Kidney (tissue), 14 donors: ENCODE measurements around the gene IMMT. TPM values are rescaled to one million over a fixed set of nuclear protein-coding genes. Genes with fewer than 3 reads are reported as not detected.

Experiments used
- DNase-seq, 5 donors: peaks; one replicate each; pipeline ENCODE4 v3.0.0-alpha.2; 2013 to 2020
- FAIRE-seq: peaks from 2 replicates; lab custom pipeline; 2012; peaks lifted over from hg19 to GRCh38; lab: Jason Lieb, UNC
- H3K27ac ChIP-seq, 2 donors: one replicate each; pipeline ENCODE4 v1.7.0; 2013; ENCODE audit warnings: low read depth in 2 of 2, low read length in 2 of 2, inconsistent platforms in 1 of 2
- H3K27me3 ChIP-seq: one replicate; pipeline ENCODE4 v1.7.1; 2013; ENCODE audit warnings: low read length, inconsistent platforms; ENCODE audit not compliant: control insufficient read depth, insufficient read depth
- H3K36me3 ChIP-seq, 3 donors: one replicate each; pipeline versions ENCODE4 v1.7.0 to v1.7.1; 2013; ENCODE audit warnings: low read length in 3 of 3, control low read depth in 1 of 3, inconsistent platforms in 1 of 3; ENCODE audit not compliant: insufficient read depth in 3 of 3, control insufficient read depth in 2 of 3
- H3K4me1 ChIP-seq, 3 donors: one replicate each; pipeline versions ENCODE4 v1.7.0 to v1.7.1; 2013; ENCODE audit warnings: low read length in 3 of 3, inconsistent platforms in 1 of 3, low read depth in 1 of 3; ENCODE audit not compliant: control insufficient read depth in 2 of 3, insufficient read depth in 2 of 3
- H3K4me3 ChIP-seq, 3 donors: one replicate each; pipeline versions ENCODE4 v1.7.0 to v1.8.1; 2013; ENCODE audit warnings: low read length in 3 of 3, control low read depth in 1 of 3, inconsistent platforms in 1 of 3
- H3K9ac ChIP-seq, 3 donors: one replicate each; pipeline versions ENCODE4 v1.7.0 to v1.7.1; 2013; ENCODE audit warnings: low read length in 3 of 3, control low read depth in 1 of 3, inconsistent platforms in 1 of 3
- H3K9me3 ChIP-seq, 3 donors: one replicate each; pipeline versions ENCODE4 v1.7.0 to v1.7.1; 2013; ENCODE audit warnings: low read length in 3 of 3, control low read depth in 1 of 3, inconsistent platforms in 1 of 3; ENCODE audit not compliant: control insufficient read depth in 2 of 3, insufficient read depth in 1 of 3
- CTCF ChIP-seq: IDR thresholded peaks from 3 replicates; pipeline ENCODE4 v1.5.1; 2012; ENCODE audit warnings: mild to moderate bottlenecking, moderate library complexity, borderline replicate concordance; ENCODE audit not compliant: insufficient read depth; ENCODE audit errors: extremely low read depth
- intact Hi-C: fragments of 100-400 bp; cut with DNase I; formaldehyde crosslinking; loops from one replicate; pipeline ENCODE4 v1.11.1; 2022
- polyA plus RNA-seq: library from polyadenylated mRNA; stranded (reverse); fragments of 350-450 nt; fragmentation: Illumina TruSeq; extraction: RNeasy Lipid Tissue Mini Kit (QIAGEN cat#74804); gene quantifications from one replicate; pipeline ENCODE4 v1.2.3, GENCODE V29; 2014; ENCODE audit warnings: low read depth, low replicate concordance; ENCODE audit not compliant: insufficient read depth
- total RNA-seq: library from RNA; stranded (reverse); fragmentation: NEBNext Ultra II Directional; extraction: Animal tissue kit (Norgen Biotek cat#: 25700); gene quantifications from one replicate; pipeline ENCODE4 v1.2.1, GENCODE V29; 2021
- donor health status: control.
- donor health status: control.
- donor health status: control.
- donor health status: control.
- donor health status: control.
- donor health status: DM: yes; HTN: yes; CAD: no.
- donor health status: Normal renal cell carcinoma (clear cell type).

Gene IMMT
- total and polyA plus RNA-seq, 2 donors from 2014 or later, result 74.0 to 113 TPM

- Histone ChIP-seq H3K4me3 (no peak overlapping the region), H3K27me3 (no peaks in the 10 kb centered on the region), H3K9me3 (no peaks in the 10 kb centered on the region), H3K9ac (no peak overlapping the region), H3K4me1 (no peaks in the 10 kb centered on the region), H3K27ac (no peak overlapping the region), H3K36me3 (peaks cover 15 to 59% (median 38%) of the 10 kb centered on the region in 3 donors)
- TF ChIP-seq CTCF, result no peak
- no peak for FAIRE-seq
- no peak for DNase-seq
- intact Hi-C loops, result no loop called here
These were observed 51.2 kb downstream of the IMMT start for GRCh38 chr2:86143926-86144685.

GRCh38 chr2:86143307-86143706 lies 52.0 kb downstream of the IMMT start:
- Histone ChIP-seq H3K4me1 (no peaks in the 10 kb centered on the region), H3K9me3 (no peaks in the 10 kb centered on the region), H3K36me3 (peaks cover 13 to 60% (median 35%) of the 10 kb centered on the region in 3 donors), H3K9ac (no peak overlapping the region), H3K27ac (no peak overlapping the region), H3K27me3 (no peaks in the 10 kb centered on the region), H3K4me3 (no peak overlapping the region)
- DNase-seq, result no peak
- TF ChIP-seq CTCF, result no peak
- intact Hi-C loops, result no loop called here
- FAIRE-seq, result no peak

GRCh38 chr2:86142436-86143257 lies 52.6 kb downstream of the IMMT start:
- intact Hi-C loops, result no loop called here

More at GRCh38 chr2:86142436-86143257, 52.6 kb downstream of the IMMT start:
- Histone ChIP-seq H3K9me3 (no peaks in the 10 kb centered on the region), H3K4me1 (no peaks in the 10 kb centered on the region), H3K9ac (no peak overlapping the region), H3K36me3 (peaks cover 16 to 60% (median 38%) of the 10 kb centered on the region in 3 donors), H3K4me3 (no peak overlapping the region), H3K27ac (no peak overlapping the region), H3K27me3 (no peaks in the 10 kb centered on the region)
- DNase-seq (no peak), FAIRE-seq (no peak)
- TF ChIP-seq CTCF, result no peak
